NCI-H226 (cell line): ENCODE data around the gene HOXD9.

Experiments
- DNase-seq: peaks from one replicate; pipeline ENCODE4 v3.0.0-alpha.2; 2015

HOXD9 gene

GRCh38 chr2:176085861-176086771 lies 36.4 kb upstream of the HOXD9 start:
- DNase-seq = no peak

GRCh38 chr2:176087330-176088047 lies 35.0 kb upstream of the HOXD9 start:
- no peak for DNase-seq

GRCh38 chr2:176088048-176088936 lies 34.2 kb upstream of the HOXD9 start:
- peak; percentile 26 for DNase-seq

GRCh38 chr2:176088937-176089842 lies 33.3 kb upstream of the HOXD9 start:
- DNase-seq = no peak

GRCh38 chr2:176089843-176090395 lies 32.6 kb upstream of the HOXD9 start:
- DNase-seq = no peak

GRCh38 chr2:176090862-176091261 lies 31.7 kb upstream of the HOXD9 start:
- no peak for DNase-seq

GRCh38 chr2:176091329-176092258 lies 30.9 kb upstream of the HOXD9 start:
- no peak for DNase-seq

- no peak for DNase-seq
Observed at GRCh38 chr2:176092270-176093144, 30.0 kb upstream of the HOXD9 start, which contains the start of gene HOXD13. Gene HOXD13, plus strand, starts transcription at chr2:176092721. Its CDS starts 170 bp downstream, at chr2:176092891.

DNA sequence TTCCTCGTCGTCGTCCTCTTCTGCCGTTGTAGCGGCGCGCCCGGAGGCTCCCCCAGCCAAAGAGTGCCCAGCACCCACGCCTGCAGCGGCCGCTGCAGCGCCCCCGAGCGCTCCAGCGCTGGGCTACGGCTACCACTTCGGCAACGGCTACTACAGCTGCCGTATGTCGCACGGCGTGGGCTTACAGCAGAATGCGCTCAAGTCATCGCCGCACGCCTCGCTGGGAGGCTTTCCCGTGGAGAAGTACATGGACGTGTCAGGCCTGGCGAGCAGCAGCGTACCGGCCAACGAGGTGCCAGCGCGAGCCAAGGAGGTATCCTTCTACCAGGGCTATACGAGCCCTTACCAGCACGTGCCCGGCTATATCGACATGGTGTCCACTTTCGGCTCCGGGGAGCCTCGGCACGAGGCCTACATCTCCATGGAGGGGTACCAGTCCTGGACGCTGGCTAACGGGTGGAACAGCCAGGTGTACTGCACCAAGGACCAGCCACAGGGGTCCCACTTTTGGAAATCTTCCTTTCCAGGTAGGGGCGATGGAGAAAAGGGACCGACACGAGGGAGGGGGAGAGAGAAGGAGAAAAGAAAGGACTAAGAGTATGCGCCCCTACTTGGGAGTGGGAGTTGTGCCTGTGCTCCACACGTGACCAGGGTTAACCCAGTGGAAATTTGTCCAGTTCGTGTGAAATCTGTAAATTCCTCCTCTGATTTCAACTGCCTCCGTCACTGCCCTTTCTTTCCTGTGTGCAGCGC lies 29.2 kb upstream of the HOXD9 start:
- DNase-seq = no peak

DNA sequence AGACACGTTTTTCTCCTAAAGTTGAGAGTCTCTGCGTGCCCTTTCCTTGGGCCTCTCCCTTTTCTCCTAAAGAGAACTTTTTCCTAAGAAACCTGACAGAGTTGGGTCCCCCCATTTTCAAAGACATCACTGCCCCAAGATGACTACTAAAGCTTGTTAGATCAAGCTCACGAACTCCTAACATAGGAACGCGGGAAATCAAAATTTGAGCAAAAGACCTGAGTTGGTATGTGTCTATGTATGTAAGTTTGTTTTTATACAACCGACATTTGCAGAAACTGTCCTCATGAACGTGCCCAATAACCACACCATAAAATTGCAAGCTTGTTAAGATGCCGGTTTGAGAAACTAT lies 28.6 kb upstream of the HOXD9 start:
- DNase-seq = no peak

DNA sequence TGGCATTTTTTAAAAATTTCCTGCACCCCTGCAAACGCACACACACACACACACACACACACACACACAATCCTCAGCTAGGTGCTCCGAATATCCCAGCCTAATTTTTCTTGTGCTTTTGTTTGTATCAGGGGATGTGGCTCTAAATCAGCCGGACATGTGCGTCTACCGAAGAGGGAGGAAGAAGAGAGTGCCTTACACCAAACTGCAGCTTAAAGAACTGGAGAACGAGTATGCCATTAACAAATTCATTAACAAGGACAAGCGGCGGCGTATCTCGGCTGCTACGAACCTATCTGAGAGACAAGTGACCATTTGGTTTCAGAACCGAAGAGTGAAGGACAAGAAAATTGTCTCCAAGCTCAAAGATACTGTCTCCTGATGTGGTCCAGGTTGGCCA lies 28.2 kb upstream of the HOXD9 start:
- DNase-seq = no peak

DNA sequence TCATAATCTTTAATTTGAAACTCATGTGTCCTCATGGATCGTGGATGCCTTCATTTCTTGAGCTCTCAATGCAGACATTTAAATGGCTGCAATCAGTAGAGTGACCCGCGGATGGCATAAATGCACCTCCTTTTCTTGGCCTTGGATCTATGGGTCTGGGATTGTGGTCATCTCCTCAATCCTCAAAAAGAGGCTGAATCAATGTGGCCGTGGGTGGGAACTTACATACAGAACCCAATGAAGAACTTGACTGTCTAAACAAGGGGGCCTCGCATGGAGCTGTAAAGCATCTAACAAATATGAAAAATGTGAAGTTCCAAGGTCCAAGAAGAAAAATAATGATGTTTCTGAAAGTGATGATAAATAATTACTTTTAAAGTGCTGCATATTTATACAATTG lies 27.1 kb upstream of the HOXD9 start:
- DNase-seq = no peak

GRCh38 chr2:176096243-176096985 lies 26.1 kb upstream of the HOXD9 start:
- no peak for DNase-seq

- DNase-seq = peak; percentile 51
Observed at GRCh38 chr2:176096986-176097819, 25.3 kb upstream of the HOXD9 start.

DNA sequence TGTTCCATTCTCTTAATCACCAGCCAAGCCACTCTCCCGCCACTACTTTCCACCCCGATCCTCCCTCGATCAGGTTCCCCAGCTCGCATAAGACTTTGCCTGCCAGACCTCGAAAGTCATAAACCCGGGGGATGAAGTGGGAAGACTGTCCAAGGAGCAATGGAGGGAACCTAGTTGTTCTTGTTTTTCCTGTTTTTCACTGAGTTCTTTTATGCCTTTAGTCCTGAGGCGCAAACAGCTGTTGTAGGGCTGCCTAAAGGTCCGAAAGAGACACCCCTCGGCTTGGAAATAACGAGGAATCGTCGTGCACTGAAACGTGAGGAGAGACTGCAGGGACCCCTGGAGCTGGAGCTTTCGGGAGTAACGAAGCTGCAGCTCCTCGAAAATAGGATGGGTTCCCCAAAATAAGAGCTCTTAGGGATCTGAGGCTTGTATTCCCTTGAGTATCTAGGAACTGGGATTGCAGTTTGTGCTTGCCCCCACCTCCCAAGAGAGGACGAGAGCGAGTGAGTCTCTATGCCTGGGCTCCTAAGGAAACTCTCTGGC lies 24.6 kb upstream of the HOXD9 start:
- DNase-seq = no peak

- DNase-seq = no peak
Observed at GRCh38 chr2:176098366-176099158, 24.0 kb upstream of the HOXD9 start.
